ENCODE data around the gene SHISAL1. TPM values are rescaled to one million over a fixed set of nuclear protein-coding genes. Genes with fewer than 3 reads are reported as not detected.

Gene SHISAL1
- total RNA-seq, 1 donor = 11.4 TPM

DNA sequence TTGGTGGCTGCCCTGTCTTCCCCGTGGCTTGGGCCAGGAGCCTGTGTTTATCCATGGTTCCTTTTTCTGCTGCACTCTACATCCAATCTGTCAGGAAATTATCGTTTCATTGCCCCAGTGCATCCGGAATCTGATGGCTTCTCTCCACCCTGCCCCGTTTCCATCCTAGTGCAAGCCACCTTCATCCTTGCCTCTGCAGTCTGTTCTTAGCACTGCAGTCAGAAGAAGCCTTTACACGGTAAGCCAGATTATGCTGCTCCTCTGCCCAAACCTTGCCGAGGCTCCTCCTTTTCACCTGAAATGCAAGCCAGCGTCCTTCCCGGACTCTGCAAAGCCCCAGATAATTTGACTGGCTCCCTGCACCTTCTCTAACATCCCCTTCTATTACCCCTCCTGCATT, 86.9 kb downstream of the SHISAL1 start:
- DNase-seq (ENCODE audit: low read depth) = no peak
- TF ChIP-seq, protein P1, sequence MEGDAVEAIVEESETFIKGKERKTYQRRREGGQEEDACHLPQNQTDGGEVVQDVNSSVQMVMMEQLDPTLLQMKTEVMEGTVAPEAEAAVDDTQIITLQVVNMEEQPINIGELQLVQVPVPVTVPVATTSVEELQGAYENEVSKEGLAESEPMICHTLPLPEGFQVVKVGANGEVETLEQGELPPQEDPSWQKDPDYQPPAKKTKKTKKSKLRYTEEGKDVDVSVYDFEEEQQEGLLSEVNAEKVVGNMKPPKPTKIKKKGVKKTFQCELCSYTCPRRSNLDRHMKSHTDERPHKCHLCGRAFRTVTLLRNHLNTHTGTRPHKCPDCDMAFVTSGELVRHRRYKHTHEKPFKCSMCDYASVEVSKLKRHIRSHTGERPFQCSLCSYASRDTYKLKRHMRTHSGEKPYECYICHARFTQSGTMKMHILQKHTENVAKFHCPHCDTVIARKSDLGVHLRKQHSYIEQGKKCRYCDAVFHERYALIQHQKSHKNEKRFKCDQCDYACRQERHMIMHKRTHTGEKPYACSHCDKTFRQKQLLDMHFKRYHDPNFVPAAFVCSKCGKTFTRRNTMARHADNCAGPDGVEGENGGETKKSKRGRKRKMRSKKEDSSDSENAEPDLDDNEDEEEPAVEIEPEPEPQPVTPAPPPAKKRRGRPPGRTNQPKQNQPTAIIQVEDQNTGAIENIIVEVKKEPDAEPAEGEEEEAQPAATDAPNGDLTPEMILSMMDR (IDR thresholded peaks at IDR 0.05; ENCODE audit: insufficient read depth, low read length) = no peak
- H3K4me3 ChIP-seq (ENCODE audit: low read depth, low read length) = no peak overlapping the region

DNA sequence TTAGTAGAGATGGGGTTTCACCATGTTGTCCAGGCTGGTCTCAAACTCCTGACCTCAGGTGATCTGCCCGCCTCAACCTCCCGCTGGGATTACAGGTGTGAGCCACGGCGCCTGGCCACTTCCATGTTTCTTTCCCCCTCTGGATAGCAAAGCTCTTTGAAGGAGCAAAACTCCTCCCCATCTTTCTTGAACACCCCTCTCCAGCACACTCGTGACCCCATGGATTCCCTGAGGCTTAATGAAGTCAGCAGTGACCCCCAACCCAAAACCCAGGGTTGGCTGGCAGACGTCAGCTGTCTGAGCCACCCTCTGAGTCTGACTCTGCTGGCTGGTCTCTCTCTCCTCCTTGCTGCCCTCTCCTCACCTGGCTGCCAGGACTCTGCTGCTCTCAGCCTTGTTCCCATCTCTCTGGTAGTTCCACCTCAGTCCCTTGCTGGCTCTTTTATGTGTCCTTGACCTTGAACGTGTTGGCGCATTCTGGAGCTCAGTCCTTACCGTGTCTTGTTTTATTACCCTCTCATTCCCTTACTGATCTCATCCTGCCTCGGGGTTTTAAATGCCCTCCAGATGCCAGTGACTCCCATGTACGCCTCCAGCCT, 87.6 kb downstream of the SHISAL1 start:
- TF ChIP-seq, protein P1 (IDR thresholded peaks at IDR 0.05; ENCODE audit: insufficient read depth, low read length) = no peak
- DNase-seq (ENCODE audit: low read depth) = no peak
- H3K4me3 ChIP-seq (ENCODE audit: low read depth, low read length) = no peak overlapping the region

DNA sequence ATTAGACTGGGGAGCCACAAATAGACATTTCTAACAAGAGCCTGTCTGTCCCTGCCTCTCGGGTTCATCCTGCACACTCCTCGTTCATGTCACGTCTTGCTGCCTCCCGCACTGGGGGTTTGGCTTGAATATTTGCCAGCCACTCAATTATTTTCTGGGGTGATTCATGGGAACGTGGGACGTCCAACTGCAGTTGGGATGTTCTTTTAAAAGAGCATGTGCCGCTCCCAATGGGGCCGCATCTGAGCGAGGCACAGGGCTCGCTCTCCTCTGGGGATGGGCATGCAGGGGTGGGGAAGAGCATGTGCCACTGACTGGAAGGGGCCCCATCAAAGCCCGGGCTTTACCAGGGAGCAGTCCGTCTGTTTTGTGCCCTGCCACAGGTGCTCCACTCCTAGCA, 88.6 kb downstream of the SHISAL1 start:
- no peak overlapping the region for H3K4me3 ChIP-seq (ENCODE audit: low read depth, low read length)
- no peak for DNase-seq (ENCODE audit: low read depth)
- TF ChIP-seq, protein P1 (IDR thresholded peaks at IDR 0.05; ENCODE audit: insufficient read depth, low read length) = no peak

DNA sequence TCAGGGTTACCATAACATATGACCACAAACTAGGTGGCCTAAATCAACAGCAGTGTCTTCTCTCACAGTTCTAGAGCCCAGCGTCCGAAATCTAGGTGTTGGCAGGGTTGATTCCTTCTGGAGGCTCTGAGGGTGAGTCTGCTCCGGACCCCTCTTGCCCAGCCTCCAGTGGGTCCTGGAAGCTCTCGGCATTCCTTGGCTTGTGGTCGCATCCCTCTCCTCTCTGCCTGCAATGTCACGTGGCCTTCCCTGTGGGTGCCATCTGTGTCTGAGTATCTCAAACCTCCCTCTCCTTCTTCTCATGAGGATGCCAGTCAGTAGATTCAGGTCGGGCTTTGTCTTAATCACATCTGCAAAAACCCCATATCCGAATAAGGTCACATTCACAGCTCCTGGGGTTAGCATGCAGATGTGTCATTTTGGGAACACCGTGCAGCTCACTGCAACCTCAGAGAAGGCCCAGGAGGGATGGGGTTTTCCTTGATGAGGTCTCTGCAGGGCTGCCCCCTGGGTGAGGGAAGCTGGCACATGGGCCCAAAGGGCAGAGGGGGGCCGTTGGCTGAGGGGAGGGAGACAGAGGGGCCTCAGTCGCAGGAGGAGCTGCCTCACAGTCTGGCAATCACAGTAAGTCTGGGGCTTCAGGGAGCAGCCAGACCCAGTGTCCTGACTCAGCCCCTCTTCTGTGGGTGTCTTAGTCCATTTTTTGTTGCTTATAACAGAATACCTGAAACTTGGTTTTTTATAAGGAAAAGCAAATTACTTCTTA, 90.9 kb downstream of the SHISAL1 start:
- no peak overlapping the region for H3K4me3 ChIP-seq (ENCODE audit: low read depth, low read length)
- no peak for DNase-seq (ENCODE audit: low read depth)
- TF ChIP-seq, protein P1 (IDR thresholded peaks at IDR 0.05; ENCODE audit: insufficient read depth, low read length) = no peak

DNA sequence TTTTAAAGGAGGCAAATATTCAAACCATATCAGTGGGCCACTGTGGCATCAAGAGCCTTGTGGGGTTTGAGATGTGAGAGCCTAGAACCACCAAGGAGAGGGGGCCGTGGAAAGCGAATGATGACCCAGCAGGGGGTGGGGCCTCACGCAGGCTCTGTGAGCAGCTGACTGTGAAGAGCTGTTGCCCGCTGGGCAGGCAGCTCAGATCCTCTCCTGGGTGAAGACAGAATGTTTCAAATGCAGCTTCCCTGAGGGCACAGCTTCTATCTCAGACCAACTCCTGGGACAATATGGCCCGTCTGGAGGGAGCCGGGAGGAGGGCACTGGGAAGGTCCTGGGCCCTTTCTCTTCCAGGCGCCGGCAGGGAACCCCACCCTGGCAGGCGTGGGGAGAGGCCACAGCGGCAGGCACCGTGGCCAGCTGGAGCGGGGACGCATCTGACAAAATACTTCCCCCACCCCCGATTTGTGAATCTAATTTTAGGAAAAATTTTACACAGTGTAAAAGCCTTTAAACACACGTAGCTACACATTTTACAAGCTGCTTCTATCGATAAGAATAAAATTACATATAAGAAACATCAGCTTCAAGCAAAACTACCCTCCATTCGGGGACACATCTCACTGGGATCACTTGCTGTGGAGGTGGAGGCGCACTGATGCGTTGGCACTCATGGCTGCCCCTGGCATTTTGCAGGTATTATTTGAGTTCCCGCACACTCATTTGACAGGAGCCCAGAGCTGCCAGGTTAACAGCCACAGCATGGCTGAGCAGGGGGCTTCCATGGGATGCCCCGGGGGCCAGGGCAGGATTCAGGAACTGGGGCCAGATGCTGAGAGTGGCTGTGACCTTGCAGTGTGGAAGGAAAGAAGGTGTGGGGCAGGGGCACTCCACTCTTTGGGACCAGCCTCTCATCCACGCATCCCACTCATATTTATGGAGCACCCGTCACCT, 91.7 kb downstream of the SHISAL1 start:
- no peak for DNase-seq (ENCODE audit: low read depth)
- TF ChIP-seq, protein P1 (IDR thresholded peaks at IDR 0.05; ENCODE audit: insufficient read depth, low read length) = no peak

DNA sequence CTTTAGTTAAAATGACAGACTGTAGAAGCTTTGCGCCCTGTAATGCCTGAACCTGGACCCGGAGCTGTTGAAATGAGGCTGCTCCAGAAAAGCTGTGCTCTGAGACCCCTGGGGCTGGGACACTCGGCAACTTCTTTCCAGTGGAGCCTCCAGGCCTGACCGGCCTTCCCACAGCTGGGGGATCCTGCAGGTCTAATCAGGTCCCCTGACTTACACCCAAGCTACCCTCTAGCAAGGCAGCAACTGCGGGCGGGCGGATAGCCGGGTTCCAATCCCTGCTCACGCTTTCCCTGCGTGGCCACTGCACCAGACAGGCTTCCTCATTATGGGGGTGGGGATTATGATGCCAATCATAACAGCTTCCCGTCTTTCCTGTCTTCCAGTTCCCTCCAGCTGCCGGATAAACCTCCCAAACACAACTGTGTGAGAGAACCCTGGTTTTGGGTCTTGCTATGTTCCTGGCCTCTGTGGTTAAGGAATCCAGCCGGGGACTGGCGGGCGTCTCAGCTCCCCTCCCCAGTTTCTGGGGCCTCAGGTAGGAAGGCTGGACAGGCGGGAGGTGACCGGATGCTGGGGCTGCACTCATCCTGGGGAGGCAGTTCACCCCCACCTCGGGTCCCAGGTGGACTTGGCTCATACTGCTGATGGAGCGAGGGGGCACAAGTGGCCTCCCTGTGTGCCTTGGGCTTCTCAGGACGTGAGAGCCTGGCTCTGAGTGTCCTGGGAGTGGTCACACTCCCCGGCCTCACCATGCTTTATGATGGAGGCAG, 93.5 kb downstream of the SHISAL1 start:
- no peak for DNase-seq (ENCODE audit: low read depth)
- TF ChIP-seq, protein P1 (IDR thresholded peaks at IDR 0.05; ENCODE audit: insufficient read depth, low read length) = no peak

More for the DNA sequence above, 91.7 kb downstream of the SHISAL1 start:
- H3K4me3 ChIP-seq (ENCODE audit: low read depth, low read length) = no peak overlapping the region

More for the DNA sequence above, 93.5 kb downstream of the SHISAL1 start:
- no peak overlapping the region for H3K4me3 ChIP-seq (ENCODE audit: low read depth, low read length)

Measured in fibroblast of the aortic adventitia (primary cell).